Natural killer cell (primary cell): ENCODE measurements around the gene GON7. TPM values are rescaled to one million over a fixed set of nuclear protein-coding genes. Genes with fewer than 3 reads are reported as not detected.
"Not testable (repeated sequence)": the region's sequence is repeated elsewhere in the genome, so short reads cannot be mapped to it uniquely, and the experiment has no call there.

Experiments used
- ATAC-seq, 3 donors: fragments of 150-1000 bp in 2 of 3; fragments of 200-7000 bp in 1 of 3; cut with Tn5 transposase; 1 replicate in 1 of 3; 2 replicates in 2 of 3; pipeline ENCODE4 v1.10.0; 2021; ENCODE audit warnings: mild to moderate bottlenecking in 2 of 3, moderate library complexity in 2 of 3
- DNase-seq, 2 donors: peaks; one replicate each; pipeline versions ENCODE4 v3.0.0 to v3.0.0-alpha.2; 2013 to 2021; ENCODE audit warnings: mixed read lengths in 1 of 2
- H3K27ac ChIP-seq: one replicate; pipeline ENCODE4 v1.5.1; 2013; ENCODE audit warnings: mild to moderate bottlenecking, low read length
- H3K27me3 ChIP-seq: one replicate; pipeline ENCODE4 v1.6.1; 2013; ENCODE audit warnings: low read length; ENCODE audit not compliant: control insufficient read depth, insufficient read depth
- H3K36me3 ChIP-seq: one replicate; pipeline ENCODE4 v1.6.1; 2013; ENCODE audit warnings: low read length; ENCODE audit not compliant: control insufficient read depth, insufficient read depth
- H3K4me1 ChIP-seq: one replicate; pipeline ENCODE4 v1.6.1; 2013; ENCODE audit warnings: low read length; ENCODE audit not compliant: control insufficient read depth, insufficient read depth
- H3K4me3 ChIP-seq: one replicate; pipeline ENCODE4 v1.5.1; 2013; ENCODE audit warnings: low read length
- H3K9me3 ChIP-seq: one replicate; pipeline ENCODE4 v1.6.1; 2013; ENCODE audit warnings: low read length; ENCODE audit not compliant: control insufficient read depth, insufficient read depth
- H3K27ac Mint-ChIP-seq, 2 donors: one replicate each; pipeline ENCODE4 v1.8.0; 2022; ENCODE audit warnings: mild to moderate bottlenecking in 2 of 2, mixed read lengths in 2 of 2, moderate library complexity in 1 of 2
- H3K27me3 Mint-ChIP-seq, 2 donors: one replicate each; pipeline ENCODE4 v1.8.0; 2022; ENCODE audit warnings: low read depth in 2 of 2, mixed read lengths in 2 of 2
- H3K36me3 Mint-ChIP-seq: one replicate; pipeline ENCODE4 v1.8.0; 2022; ENCODE audit warnings: mixed read lengths
- H3K4me1 Mint-ChIP-seq, 2 donors: one replicate each; pipeline ENCODE4 v1.8.0; 2022; ENCODE audit warnings: mixed read lengths in 2 of 2
- H3K4me3 Mint-ChIP-seq: one replicate; pipeline ENCODE4 v1.8.0; 2022; ENCODE audit warnings: mild to moderate bottlenecking, moderate library complexity, mixed read lengths
- H3K9me3 Mint-ChIP-seq, 2 donors: one replicate each; pipeline ENCODE4 v1.8.0; 2022; ENCODE audit warnings: mixed read lengths in 2 of 2
- CTCF ChIP-seq: fragments of 200-600 bp; IDR thresholded peaks from one replicate; pipeline ENCODE4 v1.8.0; 2022; ENCODE audit warnings: antibody characterized with exemption
- WGBS: methylation state at CpG from one replicate; pipeline ENCODE4 v1.1.7; 2013; ENCODE audit warnings: missing lambda C conversion rate; ENCODE audit not compliant: insufficient coverage; 5-methylcytosine and 5-hydroxymethylcytosine counted together
- intact Hi-C: fragments of 100-400 bp; cut with micrococcal nuclease; formaldehyde crosslinking; loops from one replicate; pipeline ENCODE4 v1.14.2; 2022
- total RNA-seq, 4 donors: library from RNA; stranded (reverse); fragments of 120-200 nt in 1 of 4; gene quantifications; one replicate each; pipeline versions ENCODE4 v1.2.3 to v1.2.4, GENCODE V29; 2013 to 2022

GON7 gene
- total RNA-seq, 3 donors from 2014 or later (not counting 1 experiment from before 2014, with no cell fraction given): 3.2 to 6.6 (median 5.2) TPM

GRCh38 chr14:93168610-93169009, 38.3 kb downstream of the GON7 start:
- 88% methylated on average over 8 of the region's 9 CpGs for WGBS
- H3K27me3 ChIP-seq, H3K4me1 Mint-ChIP-seq, H3K9me3 Mint-ChIP-seq, H3K9me3 ChIP-seq, H3K4me3 ChIP-seq, DNase-seq, H3K27ac ChIP-seq, H3K36me3 Mint-ChIP-seq, H3K27me3 Mint-ChIP-seq, H3K36me3 ChIP-seq, H3K27ac Mint-ChIP-seq, H3K4me1 ChIP-seq, intact Hi-C loops, ATAC-seq, H3K4me3 Mint-ChIP-seq: not testable (repeated sequence)

GRCh38 chr14:93165271-93166265, 41.3 kb downstream of the GON7 start:
- H3K4me1 ChIP-seq, H3K36me3 Mint-ChIP-seq, H3K9me3 ChIP-seq, ATAC-seq, H3K4me3 ChIP-seq, H3K9me3 Mint-ChIP-seq, H3K4me3 Mint-ChIP-seq, H3K27me3 Mint-ChIP-seq, DNase-seq, H3K27me3 ChIP-seq, H3K27ac ChIP-seq, H3K4me1 Mint-ChIP-seq, H3K27ac Mint-ChIP-seq, intact Hi-C loops, H3K36me3 ChIP-seq: not testable (repeated sequence)
- WGBS: 92% methylated on average over 22 of the region's 26 CpGs

GRCh38 chr14:93163564-93163963, 43.3 kb downstream of the GON7 start:
- Histone ChIP-seq H3K27me3 (no peaks in the 10 kb centered on the region), H3K36me3 (no peaks in the 10 kb centered on the region), H3K4me3 (no peak overlapping the region), H3K9me3 (no peaks in the 10 kb centered on the region), H3K27ac (no peak overlapping the region), H3K4me1 (no peaks in the 10 kb centered on the region)
- intact Hi-C loops: no loop called here
- TF ChIP-seq CTCF: no peak
- DNase-seq: no peak
- H3K4me1 Mint-ChIP-seq: no peaks in the 10 kb centered on the region
- no peaks in the 10 kb centered on the region for H3K9me3 Mint-ChIP-seq
- no peak for ATAC-seq
- 57% methylated on average over 3 of the region's 5 CpGs for WGBS
- H3K27me3 Mint-ChIP-seq: no peaks in the 10 kb centered on the region
- no peaks in the 10 kb centered on the region for H3K36me3 Mint-ChIP-seq
- H3K4me3 Mint-ChIP-seq: no peak overlapping the region
- no peak overlapping the region for H3K27ac Mint-ChIP-seq

GRCh38 chr14:93161411-93161940, 45.4 kb downstream of the GON7 start:
- no peaks in the 10 kb centered on the region for H3K36me3 ChIP-seq
- no peak for TF ChIP-seq CTCF
- no peak overlapping the region for H3K4me3 Mint-ChIP-seq
- H3K27ac Mint-ChIP-seq: no peak overlapping the region
- H3K9me3 Mint-ChIP-seq: no peaks in the 10 kb centered on the region
- no peaks in the 10 kb centered on the region for H3K27me3 Mint-ChIP-seq
- H3K4me1 Mint-ChIP-seq: no peaks in the 10 kb centered on the region
- 81% methylated on average over 4 of the region's 4 CpGs for WGBS
- intact Hi-C loops: no loop called here
- no peak overlapping the region for H3K4me3 ChIP-seq
- H3K4me1 ChIP-seq: no peaks in the 10 kb centered on the region
- H3K27ac ChIP-seq: no peak overlapping the region
- H3K27me3 ChIP-seq: no peaks in the 10 kb centered on the region
- ATAC-seq (no peak), DNase-seq (no peak)
- no peaks in the 10 kb centered on the region for H3K36me3 Mint-ChIP-seq
- no peaks in the 10 kb centered on the region for H3K9me3 ChIP-seq
